Measurements from ENCODE around the gene METRNL. TPM values are rescaled to one million over a fixed set of nuclear protein-coding genes. Genes with fewer than 3 reads are reported as not detected.

Gene METRNL
- total and polyA plus RNA-seq, 4 donors, result 0.67 to 9.0 (median 8.6) TPM

GRCh38 chr17:83086199-83086880 is 6.9 kb downstream of the METRNL start:
- Histone ChIP-seq H3K4me1 (ENCODE audit: control insufficient read depth in 4 of 4, insufficient read depth in 4 of 4, low read length in 3 of 4) (peaks cover 0 to 11% (median under 1%) of the 10 kb centered on the region in 4 donors), H3K36me3 (ENCODE audit: control insufficient read depth in 4 of 4, insufficient read depth in 3 of 4, low read depth in 1 of 4, low read length in 3 of 4) (no peaks in the 10 kb centered on the region), H3K9ac (ENCODE audit: low read depth in 1 of 2, low read length in 2 of 2) (no peak overlapping the region), H3K27me3 (ENCODE audit: control insufficient read depth in 4 of 4, insufficient read depth in 4 of 4, low read length in 3 of 4) (peaks cover 0 to 3% (median 0%) of the 10 kb centered on the region in 4 donors), H3K27ac (ENCODE audit: low read depth in 1 of 2, low read length in 2 of 2) (no peak overlapping the region), H3K4me3 (ENCODE audit: low read depth in 1 of 3, low read length in 3 of 3) (no peak overlapping the region), H3K9me3 (ENCODE audit: control insufficient read depth in 4 of 4, low read length in 3 of 4) (no peaks in the 10 kb centered on the region)
- TF ChIP-seq SP1 (IDR thresholded peaks at IDR 0.05) (no peak), RXRA (IDR thresholded peaks at IDR 0.05) (no peak), REST (IDR thresholded peaks at IDR 0.05) (no peak), CTCF (IDR thresholded peaks at IDR 0.05; ENCODE audit: low read depth, low read length, missing input control) (no peak), TAF1 (conservative IDR thresholded peaks at IDR 0.05) (no peak), YY1 (IDR thresholded peaks at IDR 0.05) (no peak), EGR1 (IDR thresholded peaks at IDR 0.05; ENCODE audit: low read depth in 2 of 2) (no peak), HNF4G (IDR thresholded peaks at IDR 0.05) (no peak), ATF3 (IDR thresholded peaks at IDR 0.05) (no peak), GABPA (IDR thresholded peaks at IDR 0.05 in 1 of 2, conservative IDR thresholded peaks at IDR 0.05 in 1 of 2) (no peak), FOXA2 (IDR thresholded peaks at IDR 0.05) (no peak), RAD21 (IDR thresholded peaks at IDR 0.05) (no peak), HNF4A (conservative IDR thresholded peaks at IDR 0.05) (no peak), FOXA1 (IDR thresholded peaks at IDR 0.05) (no peak), NR2F2 (IDR thresholded peaks at IDR 0.05) (no peak), MAX (IDR thresholded peaks at IDR 0.05) (no peak), JUND (IDR thresholded peaks at IDR 0.05) (no peak), ZBTB33 (IDR thresholded peaks at IDR 0.05) (no peak)
- 83% methylated on average over 18 of the region's 18 CpGs for WGBS
- no peak for DNase-seq (ENCODE audit: low spot score)
